Keratinocyte (primary cell): ENCODE results near the gene TAL1. TPM values are rescaled to one million over a fixed set of nuclear protein-coding genes. Genes with fewer than 3 reads are reported as not detected.

Experiments used
- DNase-seq: peaks from one replicate; pipeline ENCODE4 v3.0.0-alpha.2; 2011; ENCODE audit warnings: low read depth, missing footprints, low spot score
- FAIRE-seq: peaks from 2 replicates; lab custom pipeline; 2011; peaks lifted over from hg19 to GRCh38; lab: Jason Lieb, UNC
- H2AFZ ChIP-seq: 2 replicates; pipeline ENCODE4 v1.6.0; 2012; ENCODE audit warnings: low read length, control low read depth, inconsistent platforms; ENCODE audit not compliant: control insufficient read depth
- H3K27ac ChIP-seq: 2 replicates; pipeline ENCODE4 v1.5.1; 2011; ENCODE audit warnings: low read length; ENCODE audit not compliant: control insufficient read depth, insufficient read depth
- H3K27me3 ChIP-seq: 3 replicates; pipeline ENCODE4 v1.6.0; 2011; ENCODE audit warnings: low read length; ENCODE audit not compliant: control insufficient read depth, insufficient read depth; ENCODE audit errors: extremely low read depth
- H3K36me3 ChIP-seq, 2 experiments: 2 replicates in 1 of 2; 3 replicates in 1 of 2; pipeline ENCODE4 v1.5.1; 2011; ENCODE audit warnings: low read length in 2 of 2, mild to moderate bottlenecking in 1 of 2; ENCODE audit not compliant: control insufficient read depth in 2 of 2, insufficient read depth in 2 of 2; ENCODE audit errors: extremely low read depth in 1 of 2
- H3K4me1 ChIP-seq: 3 replicates; pipeline ENCODE4 v1.5.1; 2011; ENCODE audit warnings: low read length; ENCODE audit not compliant: control insufficient read depth, insufficient read depth; ENCODE audit errors: extremely low read depth
- H3K4me2 ChIP-seq: 3 replicates; pipeline ENCODE4 v1.6.0; 2011; ENCODE audit warnings: low read depth, low read length; ENCODE audit not compliant: control insufficient read depth, insufficient read depth; ENCODE audit errors: extremely low read depth
- H3K4me3 ChIP-seq, 3 experiments: fragments of 200-600 bp in 1 of 3; sonication (generic) in 1 of 3; 2 replicates in 2 of 3; 3 replicates in 1 of 3; pipeline ENCODE4 v1.5.1; 2011 to 2016; ENCODE audit warnings: low read length in 3 of 3, mild to moderate bottlenecking in 3 of 3, control low read depth in 2 of 3, inconsistent platforms in 1 of 3, low read depth in 1 of 3, mixed read lengths in 1 of 3, mixed run types in 1 of 3, moderate library complexity in 1 of 3; ENCODE audit not compliant: control insufficient read depth in 2 of 3, insufficient read depth in 2 of 3; ENCODE audit errors: extremely low read depth in 1 of 3
- H3K79me2 ChIP-seq: 2 replicates; pipeline ENCODE4 v1.6.0; 2012; ENCODE audit warnings: low read length; ENCODE audit not compliant: control insufficient read depth, insufficient read depth
- H3K9ac ChIP-seq: 3 replicates; pipeline ENCODE4 v1.6.0; 2011; ENCODE audit warnings: low read length; ENCODE audit not compliant: control insufficient read depth, insufficient read depth; ENCODE audit errors: extremely low read depth
- H3K9me1 ChIP-seq: 3 replicates; pipeline ENCODE4 v1.6.0; 2011; ENCODE audit warnings: low read length; ENCODE audit not compliant: control insufficient read depth, insufficient read depth; ENCODE audit errors: extremely low read depth
- H3K9me3 ChIP-seq: 2 replicates; pipeline ENCODE4 v1.5.1; 2012; ENCODE audit warnings: low read depth, low read length; ENCODE audit not compliant: control insufficient read depth
- H4K20me1 ChIP-seq: 3 replicates; pipeline ENCODE4 v1.6.0; 2011; ENCODE audit warnings: low read length; ENCODE audit not compliant: control insufficient read depth, insufficient read depth; ENCODE audit errors: extremely low read depth
- CTCF ChIP-seq, 3 experiments: IDR thresholded peaks in 1 of 3; conservative IDR thresholded peaks in 1 of 3; optimal IDR thresholded peaks in 1 of 3; 2 replicates in 2 of 3; 3 replicates in 1 of 3; pipeline versions ENCODE3 to v1.5.1; 2011; ENCODE audit warnings: low read length in 3 of 3, mild to moderate bottlenecking in 3 of 3, moderate library complexity in 2 of 3, control low read depth in 1 of 3, inconsistent platforms in 1 of 3; ENCODE audit not compliant: insufficient read depth in 2 of 3; ENCODE audit errors: extremely low read depth in 1 of 3
- EZH2 ChIP-seq: IDR thresholded peaks from one replicate; pipeline ENCODE4 v1.6.1; 2012; ENCODE audit warnings: inconsistent platforms, mild to moderate bottlenecking, low read length, moderate library complexity
- dilution Hi-C: fragments of 300-500 bp; cut with MboI; formaldehyde crosslinking; loops from one replicate; pipeline ENCODE4 v1.7.0; 2020; ENCODE audit warnings: low sequenced_read_pairs; ENCODE audit not compliant: extremely low pct_ligation_motif_present
- polyA plus RNA-seq, 5 experiments: library from polyadenylated mRNA; depleted of rRNA in 3 of 5; stranded (reverse) in 3 of 5; stranded (forward) in 1 of 5; unstranded in 1 of 5; fragments of >200 nt; gene quantifications; 1 replicate in 1 of 5; 2 replicates in 3 of 5; 3 replicates in 1 of 5; pipeline versions ENCODE4 v1.2.1 to v1.2.3, GENCODE V29; 2011 to 2012; ENCODE audit warnings: missing spikeins in 2 of 5, low read depth in 1 of 5, low replicate concordance in 1 of 5

The TAL1 gene
- polyA plus RNA-seq, 1 donor (not counting 4 experiments of a cell fraction or from before 2014, with no cell fraction given) = not detected

- Histone ChIP-seq H3K79me2 (no peaks in the 10 kb centered on the region), H3K27ac (no peak overlapping the region), H3K4me2 (peak overlapping the region; percentile 93), H3K36me3 (no peaks in the 10 kb centered on the region), H3K9ac (no peak overlapping the region), H2AFZ (no peak overlapping the region), H4K20me1 (no peaks in the 10 kb centered on the region), H3K9me1 (no peaks in the 10 kb centered on the region), H3K4me3 (peak overlapping the region in 1 of 3 experiments; percentile 65), H3K9me3 (no peaks in the 10 kb centered on the region), H3K27me3 (no peaks in the 10 kb centered on the region), H3K4me1 (peaks cover 9% of the 10 kb centered on the region)
- DNase-seq (no peak), FAIRE-seq (no peak)
- dilution Hi-C loops = no loop called here
- no peak for TF ChIP-seq EZH2
- no peak for TF ChIP-seq CTCF (optimal IDR thresholded peaks at IDR 0.05 in 1 of 3, IDR thresholded peaks at IDR 0.05 in 1 of 3, conservative IDR thresholded peaks at IDR 0.05 in 1 of 3; ENCODE audit: extremely low read depth in 1 of 3, insufficient read depth in 2 of 3, low read length in 3 of 3)
These were observed 51.9 kb downstream of the TAL1 start for GRCh38 chr1:47179988-47180563.

GRCh38 chr1:47179017-47179987 lies 52.7 kb downstream of the TAL1 start:
- DNase-seq = no peak
- no peak overlapping the region for H3K27ac ChIP-seq
- H3K9me1 ChIP-seq = no peaks in the 10 kb centered on the region
- H3K4me3 ChIP-seq = peak overlapping the region; percentile 29 to 70 (median 65)
- peak; percentile 52 for FAIRE-seq
- H3K9me3 ChIP-seq = no peaks in the 10 kb centered on the region
- dilution Hi-C loops = no loop called here
- H2AFZ ChIP-seq = peak overlapping the region; percentile 95
- peaks cover 9% of the 10 kb centered on the region for H3K4me1 ChIP-seq
- no peaks in the 10 kb centered on the region for H3K36me3 ChIP-seq
- TF ChIP-seq EZH2 (no peak), CTCF (optimal IDR thresholded peaks at IDR 0.05 in 1 of 3, IDR thresholded peaks at IDR 0.05 in 1 of 3, conservative IDR thresholded peaks at IDR 0.05 in 1 of 3; ENCODE audit: extremely low read depth in 1 of 3, insufficient read depth in 2 of 3, low read length in 3 of 3) (peak; percentile 84 to 96 (median 96))
- H3K4me2 ChIP-seq = peak overlapping the region; percentile 93
- no peaks in the 10 kb centered on the region for H3K79me2 ChIP-seq
- no peaks in the 10 kb centered on the region for H3K27me3 ChIP-seq
- H3K9ac ChIP-seq = peak overlapping the region; percentile 40
- no peaks in the 10 kb centered on the region for H4K20me1 ChIP-seq
